Right ventricle myocardium superior (tissue), 1 donor: Measurements from ENCODE around the gene PPP1R16B. TPM values are rescaled to one million over a fixed set of nuclear protein-coding genes. Genes with fewer than 3 reads are reported as not detected.

Experiments
- ATAC-seq: fragments of 200-7000 bp; cut with Tn5 transposase; one replicate; pipeline ENCODE4 v1.9.1; 2020; ENCODE audit warnings: mild to moderate bottlenecking; ENCODE audit not compliant: poor library complexity
- DNase-seq: peaks from one replicate; pipeline ENCODE4 v3.0.0-alpha.2; 2020
- intact Hi-C: fragments of 100-400 bp; cut with DNase I; formaldehyde crosslinking; loops from one replicate; pipeline ENCODE4 v1.11.2; 2022
- total RNA-seq: library from RNA; stranded (reverse); fragmentation: NEBNext Ultra II Directional; extraction: Animal tissue kit (Norgen Biotek cat#: 25700); gene quantifications from one replicate; pipeline ENCODE4 v1.2.1, GENCODE V29; 2021
- donor health status: DM: no; HTN: yes; CAD: no; lungs with severe emphysema.

The PPP1R16B gene
- total RNA-seq, 1 donor from 2014 or later = 6.8 TPM

DNA sequence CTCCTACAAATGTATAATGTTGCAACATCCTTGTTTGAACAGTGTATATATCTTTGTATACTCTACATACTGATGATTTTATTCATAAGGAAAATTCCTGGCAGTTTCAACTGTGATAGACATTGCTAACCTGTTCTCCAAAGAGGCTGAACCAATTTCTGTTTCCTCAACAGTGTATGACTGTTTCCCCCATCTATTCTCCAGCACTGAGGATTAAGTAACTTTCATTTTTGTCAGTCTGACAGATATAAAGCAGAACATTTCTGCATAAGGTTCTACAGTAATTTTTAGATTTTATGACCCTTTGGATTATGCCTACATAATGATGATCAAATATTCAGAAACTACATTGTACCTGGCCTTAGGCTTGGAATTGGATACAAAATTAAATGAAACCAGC is 9.9 kb downstream of the PPP1R16B start:
- intact Hi-C loops = no loop called here
- DNase-seq (no peak), ATAC-seq (no peak)

DNA sequence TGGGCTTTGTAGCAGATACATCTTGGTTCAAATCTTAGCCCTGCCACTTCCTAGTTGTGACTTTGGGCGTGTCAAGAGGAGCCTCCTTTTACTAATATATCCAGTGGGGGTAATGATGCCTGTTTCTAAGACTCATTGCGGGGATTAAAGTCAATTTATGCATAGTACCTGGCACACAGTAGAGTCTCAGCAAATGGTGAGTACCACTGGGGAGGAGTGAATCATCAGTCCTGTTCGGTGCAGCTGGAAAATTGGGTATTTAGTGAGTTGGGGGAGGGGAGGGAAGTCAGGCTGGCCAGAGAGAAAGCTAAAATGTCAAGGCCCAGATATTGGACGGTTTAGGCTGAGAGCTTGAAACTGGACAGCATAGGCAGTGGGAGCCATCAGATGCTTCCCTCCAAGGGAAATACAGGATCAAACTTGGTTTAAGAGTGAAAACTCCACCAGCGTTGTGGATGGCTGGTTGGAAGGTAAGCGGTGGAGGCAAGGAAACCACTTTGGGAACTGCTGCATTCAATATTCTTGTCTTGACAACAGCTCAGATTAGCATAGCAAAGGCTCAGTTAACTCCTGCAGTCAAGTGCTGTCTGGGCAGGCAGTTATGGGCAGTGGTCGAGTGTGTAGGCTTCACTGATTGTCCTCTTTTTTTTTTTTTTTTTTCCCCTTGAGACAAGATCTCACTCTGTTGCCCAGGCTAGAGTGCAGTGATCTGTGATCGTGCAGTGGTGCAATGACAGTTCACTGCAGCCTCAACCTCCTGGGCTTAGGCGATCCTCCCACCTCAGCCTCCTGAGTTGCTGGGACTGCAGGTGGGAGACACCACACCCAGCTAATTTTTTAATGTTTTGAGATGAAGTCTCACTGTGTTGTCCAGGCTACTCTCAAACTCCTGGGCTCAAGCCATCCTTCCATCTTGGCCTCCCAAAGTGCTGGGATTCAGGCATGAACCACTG is 12.9 kb downstream of the PPP1R16B start:
- ATAC-seq = no peak
- DNase-seq = no peak
- intact Hi-C loops = no loop called here

DNA sequence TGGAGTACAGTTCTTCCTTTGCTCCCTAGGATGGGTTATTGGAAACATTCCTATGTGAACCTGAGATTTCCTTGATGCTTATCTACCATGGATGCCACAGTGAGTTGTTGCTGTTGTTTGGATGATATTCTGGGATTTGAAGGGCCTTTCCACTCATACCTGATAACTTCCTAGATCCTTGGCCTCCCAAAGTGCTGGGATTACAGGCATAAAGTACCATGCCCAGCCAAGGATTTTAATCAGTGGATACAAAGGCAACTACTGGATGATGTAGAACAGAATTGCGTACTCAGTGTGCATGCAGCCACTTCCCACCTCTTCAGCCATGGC is 20.0 kb downstream of the PPP1R16B start:
- ATAC-seq = no peak
- intact Hi-C loops = no loop called here
- DNase-seq = no peak

DNA sequence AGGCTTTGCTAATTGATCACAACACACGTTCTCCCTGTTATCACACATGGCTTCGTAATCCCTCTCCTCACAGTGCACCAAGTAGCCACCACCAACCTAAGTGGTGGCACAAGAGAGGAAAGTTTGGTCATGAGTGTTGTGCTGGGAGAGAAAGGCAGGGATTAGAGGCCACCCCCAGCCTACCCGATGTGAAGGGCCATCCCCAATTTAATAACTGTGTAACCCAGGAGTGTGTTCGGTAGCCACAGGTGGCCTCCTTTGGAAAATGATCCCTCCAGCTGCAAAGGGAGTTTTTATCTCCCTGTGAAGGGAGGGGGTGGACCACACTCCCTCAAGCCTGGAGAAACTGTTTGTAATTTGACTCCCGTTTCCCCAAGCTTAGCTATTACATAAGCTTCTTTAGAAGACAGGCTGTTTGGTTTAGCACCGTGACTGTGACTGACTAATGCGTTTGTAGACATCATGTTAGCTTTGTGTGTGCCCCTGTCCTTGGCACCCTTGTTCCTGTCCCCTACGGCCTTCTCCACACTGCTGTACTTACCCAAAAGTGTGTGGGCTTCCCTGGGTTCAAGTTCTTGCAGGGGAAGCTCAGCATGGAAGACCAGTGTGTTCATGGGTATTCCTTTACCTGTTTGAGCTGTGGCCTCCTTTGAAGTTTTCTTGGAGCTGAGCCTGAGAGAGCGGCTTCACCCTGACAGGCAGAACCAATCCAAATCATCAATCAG is 20.6 kb downstream of the PPP1R16B start:
- intact Hi-C loops = no loop called here
- no peak for DNase-seq
- no peak for ATAC-seq

DNA sequence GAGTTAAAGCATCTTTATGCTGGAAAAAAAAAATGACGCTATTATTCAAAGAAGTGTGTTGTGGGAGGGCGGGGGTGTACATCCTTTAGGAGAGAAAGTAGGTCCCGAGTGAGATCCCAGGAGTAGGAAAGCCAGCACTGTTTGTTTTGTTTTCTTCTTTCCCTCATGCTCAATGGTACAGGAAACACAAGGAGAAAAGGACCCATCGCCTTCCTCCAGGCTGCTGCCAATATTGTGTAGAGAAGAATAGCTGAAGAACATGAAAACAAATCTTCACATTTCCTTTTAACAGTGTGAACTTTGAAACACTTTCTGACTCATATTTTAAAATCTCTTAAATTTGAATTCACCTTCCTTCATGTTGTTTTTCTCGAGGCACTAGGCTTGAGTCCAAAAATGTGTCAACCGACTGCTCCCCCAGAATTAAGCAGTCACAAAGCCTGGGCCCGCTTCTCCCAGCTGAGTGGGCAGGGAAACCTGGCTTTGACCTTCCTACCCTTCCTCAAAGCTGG is 22.3 kb downstream of the PPP1R16B start:
- intact Hi-C loops = no loop called here
- DNase-seq = no peak
- ATAC-seq = no peak

DNA sequence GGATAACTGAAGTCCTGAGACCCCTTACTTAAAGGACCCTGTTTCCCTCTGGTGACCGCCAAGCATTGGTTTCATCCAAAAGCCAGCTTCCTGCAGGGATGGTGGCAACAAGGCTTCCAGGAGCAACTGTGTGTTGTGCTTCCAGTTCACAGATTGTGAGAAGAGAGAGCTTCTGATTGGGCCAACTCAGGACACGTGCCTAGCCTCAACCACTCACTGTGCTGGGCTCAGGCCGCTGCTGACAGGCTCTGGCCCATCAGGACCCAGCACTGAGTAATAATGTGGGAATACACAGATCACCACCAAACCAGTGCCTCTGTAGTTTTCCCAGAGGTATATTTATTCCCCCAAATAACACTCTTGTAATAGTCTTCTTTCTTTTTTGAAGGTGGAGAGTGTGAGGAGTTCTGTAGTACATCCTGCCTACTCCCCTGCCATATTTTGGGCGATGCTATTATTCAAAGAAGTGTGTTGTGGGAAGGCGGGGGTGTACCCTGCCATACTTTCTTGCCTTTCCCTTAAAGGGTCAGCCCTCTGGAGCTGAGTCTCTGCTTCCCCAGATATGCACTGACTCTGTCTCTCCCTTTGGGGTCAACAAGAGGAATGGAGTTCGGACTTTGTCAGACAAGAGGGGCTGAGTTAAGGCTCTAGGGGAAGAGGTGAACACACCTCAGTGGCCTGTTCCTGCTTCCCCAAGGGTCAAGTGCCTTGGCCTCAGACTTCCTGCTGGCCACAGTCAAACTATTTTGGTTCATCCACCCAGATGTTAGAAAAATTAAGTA is 23.2 kb downstream of the PPP1R16B start:
- DNase-seq (no peak), ATAC-seq (no peak)
- intact Hi-C loops = no loop called here

DNA sequence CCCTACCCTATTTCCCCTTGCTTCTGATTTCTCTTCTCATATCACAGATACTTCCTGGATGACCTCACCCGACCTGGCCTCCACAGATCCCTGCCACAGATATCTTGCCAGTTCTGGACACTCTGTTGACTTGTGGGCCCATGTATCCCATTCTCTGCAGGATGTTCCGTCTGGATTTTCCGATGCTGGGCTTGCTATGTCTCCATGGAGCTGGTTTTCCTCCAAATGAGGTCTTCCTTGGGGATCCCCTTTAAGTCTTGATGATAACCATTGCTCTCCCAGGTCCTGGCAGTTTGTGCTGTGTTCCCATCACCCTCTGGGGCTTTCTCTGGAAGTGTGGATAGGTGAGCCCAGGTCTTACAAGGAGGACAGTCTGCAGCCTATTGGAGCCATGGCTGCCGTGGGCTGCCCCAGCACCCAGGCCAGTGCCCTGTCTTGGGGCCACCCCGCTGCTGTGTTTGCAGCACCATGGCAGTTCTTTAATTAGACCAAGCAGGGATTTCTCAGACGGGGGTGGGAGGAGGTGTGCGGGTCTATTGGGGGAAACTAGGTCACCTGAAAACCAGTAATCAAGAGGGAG is 23.9 kb downstream of the PPP1R16B start:
- ATAC-seq (no peak), DNase-seq (no peak)
- intact Hi-C loops = no loop called here

DNA sequence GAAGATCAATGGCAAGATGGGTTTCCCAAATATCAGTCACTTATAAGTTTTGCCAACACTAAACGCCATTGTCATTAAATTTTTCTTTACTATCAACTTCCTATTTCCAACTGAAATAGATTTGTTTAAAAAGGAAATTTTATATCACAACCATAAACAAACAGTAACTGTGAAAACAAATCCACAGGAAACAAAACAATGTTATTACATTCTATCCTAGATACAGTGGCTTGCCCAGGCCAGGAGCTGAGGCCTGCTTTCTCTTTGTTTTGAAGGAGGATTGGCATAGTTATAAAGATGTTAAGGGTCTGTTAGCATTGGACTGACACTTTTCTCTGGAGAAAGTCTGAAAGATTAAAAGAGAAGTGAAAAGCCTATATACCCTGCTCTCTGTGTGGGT is 24.9 kb downstream of the PPP1R16B start:
- intact Hi-C loops = no loop called here
- no peak for DNase-seq
- ATAC-seq = no peak

DNA sequence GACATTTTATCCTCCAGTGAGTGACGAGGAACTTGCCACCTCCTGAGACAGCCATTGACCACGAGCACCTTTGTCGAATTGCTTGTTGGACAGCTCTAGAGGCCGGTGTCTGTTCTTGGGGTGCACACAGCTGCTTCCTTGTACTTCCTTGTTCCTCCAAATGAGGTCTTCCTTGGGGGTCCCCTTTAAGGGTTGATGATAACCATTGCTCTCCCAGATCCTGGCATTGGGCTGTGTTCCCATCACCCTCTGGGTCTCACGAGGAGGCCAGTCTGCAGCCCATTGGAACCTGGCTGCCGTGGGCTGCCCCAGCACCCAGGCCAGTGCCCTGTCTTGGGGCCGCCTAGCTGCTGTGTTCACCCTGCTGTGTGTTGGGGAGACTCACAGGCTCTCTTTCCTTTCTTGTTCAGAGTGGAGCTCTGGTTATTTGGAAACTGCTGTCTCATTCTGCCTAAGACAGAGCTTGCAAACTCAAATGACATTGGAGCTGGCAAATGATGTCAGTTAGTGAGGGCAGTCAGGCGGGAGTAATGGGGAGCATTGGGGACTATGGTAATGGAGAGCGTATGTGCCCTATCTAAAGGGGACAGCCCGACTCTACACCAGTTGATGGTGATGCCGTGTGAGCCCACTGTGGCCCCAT is 25.7 kb downstream of the PPP1R16B start:
- intact Hi-C loops = no loop called here
- ATAC-seq (no peak), DNase-seq (no peak)

DNA sequence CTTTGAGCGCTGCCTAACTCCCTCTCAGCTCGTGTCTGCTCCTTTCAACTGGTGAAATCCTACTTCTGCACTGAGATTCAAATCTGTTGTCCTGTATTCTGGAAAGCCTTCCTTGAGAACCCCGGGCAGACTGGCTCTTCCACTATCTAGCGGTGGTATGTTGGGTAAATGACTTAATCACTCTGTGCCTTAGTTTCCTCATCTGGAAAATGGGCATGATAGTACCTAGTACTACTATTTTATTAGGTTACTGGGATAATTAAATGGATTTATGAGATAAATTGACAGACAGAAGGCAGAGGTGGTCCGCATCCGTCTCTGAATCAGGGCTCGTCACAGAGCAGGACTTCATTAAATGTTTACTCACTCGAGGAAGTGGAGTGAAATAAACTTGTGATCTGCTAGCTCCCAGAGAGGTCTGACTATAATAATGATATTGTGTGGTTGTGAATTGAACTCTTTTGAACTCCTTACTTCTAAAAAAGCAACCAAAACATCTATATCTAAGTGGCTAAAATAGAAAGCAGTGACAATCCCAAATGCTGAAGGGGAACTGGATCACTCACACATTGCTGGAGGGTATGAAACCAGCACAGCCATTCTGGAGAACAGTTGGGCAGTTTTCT is 26.6 kb downstream of the PPP1R16B start:
- intact Hi-C loops = no loop called here

DNA sequence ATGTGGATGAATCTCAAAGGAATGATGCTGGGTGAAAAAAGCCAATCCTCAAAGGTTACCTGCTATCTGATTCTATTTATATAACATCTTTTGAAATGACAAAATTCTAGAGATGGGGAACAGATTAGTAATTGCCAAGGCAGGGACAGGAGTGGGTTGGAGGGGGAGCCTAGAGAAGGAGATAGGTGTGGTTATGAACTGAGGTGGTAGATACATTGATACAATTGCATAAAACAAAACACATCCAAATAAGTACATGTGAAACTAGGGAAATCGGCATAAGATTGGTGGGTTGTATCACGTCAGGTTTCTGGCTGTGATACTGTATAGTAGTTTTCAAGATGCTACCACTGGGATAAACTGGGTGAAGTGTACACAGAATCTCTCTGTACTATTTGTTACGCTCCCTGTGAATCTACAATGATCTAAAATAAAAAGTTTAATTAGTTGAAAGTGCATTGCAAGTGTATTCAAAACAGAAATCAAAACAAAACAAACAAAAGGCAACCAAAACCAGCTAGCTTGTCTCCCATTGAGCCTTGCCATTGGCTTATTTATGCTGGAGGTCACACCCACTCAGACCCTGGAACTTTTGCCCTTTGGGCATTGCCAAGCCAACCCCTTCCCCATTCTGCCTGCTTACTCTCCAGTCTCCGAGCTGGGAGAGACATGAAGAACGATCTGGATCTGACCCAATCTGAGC is 27.8 kb downstream of the PPP1R16B start:
- intact Hi-C loops = no loop called here

More for the DNA sequence above, 26.6 kb downstream of the PPP1R16B start:
- DNase-seq = no peak
- no peak for ATAC-seq

DNA sequence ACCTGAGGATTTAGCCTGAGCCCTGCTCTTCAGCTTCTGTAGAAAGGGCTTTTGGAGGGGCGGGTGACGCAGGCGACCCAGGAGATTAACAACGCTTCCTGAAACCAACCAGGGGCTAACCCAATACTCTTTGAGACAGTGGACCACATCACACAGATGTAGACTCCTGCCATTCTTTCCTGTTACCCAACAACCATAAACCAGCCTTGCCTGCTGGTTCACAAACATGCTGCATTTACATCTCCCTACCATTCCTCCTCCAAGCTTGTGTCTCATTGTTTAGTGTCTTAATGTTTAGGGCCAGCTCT is 28.3 kb downstream of the PPP1R16B start:
- intact Hi-C loops = no loop called here
- DNase-seq (no peak), ATAC-seq (no peak)

More for the DNA sequence above, 27.8 kb downstream of the PPP1R16B start:
- DNase-seq (no peak), ATAC-seq (no peak)

DNA sequence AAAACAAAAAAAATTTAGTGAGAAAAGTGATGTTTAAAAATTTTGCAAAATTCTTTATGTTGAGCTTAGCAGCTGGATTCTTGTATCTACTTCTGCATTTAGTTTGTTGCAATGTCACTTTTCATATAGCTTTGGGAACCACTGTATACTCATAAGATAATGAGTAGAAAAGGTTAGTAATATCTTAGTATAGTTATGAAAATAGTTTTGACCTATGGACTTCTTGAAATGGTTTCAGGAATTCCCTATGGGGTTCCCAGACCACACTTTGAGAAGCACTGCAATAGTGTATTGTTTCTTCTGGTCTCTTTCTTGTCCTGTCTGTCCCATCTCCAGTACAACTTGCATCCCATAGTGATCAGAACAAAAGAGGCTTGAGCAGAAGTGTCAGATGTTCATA is 29.4 kb downstream of the PPP1R16B start:
- ATAC-seq = no peak
- intact Hi-C loops = no loop called here

DNA sequence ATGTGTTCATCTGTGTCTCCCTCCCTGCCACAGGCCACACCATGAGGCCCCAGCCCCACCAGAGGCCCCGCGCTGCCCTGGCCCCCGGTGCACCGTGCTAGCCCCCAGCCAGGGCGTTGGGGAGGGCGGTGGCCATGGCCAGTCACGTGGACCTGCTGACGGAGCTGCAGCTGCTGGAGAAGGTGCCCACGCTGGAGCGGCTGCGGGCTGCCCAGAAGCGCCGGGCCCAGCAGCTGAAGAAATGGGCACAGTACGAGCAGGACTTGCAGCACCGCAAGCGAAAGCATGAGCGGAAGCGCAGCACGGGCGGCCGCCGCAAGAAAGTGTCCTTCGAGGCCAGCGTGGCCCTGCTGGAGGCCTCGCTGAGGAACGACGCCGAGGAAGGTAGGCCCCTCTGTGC is 30.3 kb downstream of the PPP1R16B start:
- intact Hi-C loops = no loop called here
- no peak for ATAC-seq
- no peak for DNase-seq

More for the DNA sequence above, 29.4 kb downstream of the PPP1R16B start:
- no peak for DNase-seq

DNA sequence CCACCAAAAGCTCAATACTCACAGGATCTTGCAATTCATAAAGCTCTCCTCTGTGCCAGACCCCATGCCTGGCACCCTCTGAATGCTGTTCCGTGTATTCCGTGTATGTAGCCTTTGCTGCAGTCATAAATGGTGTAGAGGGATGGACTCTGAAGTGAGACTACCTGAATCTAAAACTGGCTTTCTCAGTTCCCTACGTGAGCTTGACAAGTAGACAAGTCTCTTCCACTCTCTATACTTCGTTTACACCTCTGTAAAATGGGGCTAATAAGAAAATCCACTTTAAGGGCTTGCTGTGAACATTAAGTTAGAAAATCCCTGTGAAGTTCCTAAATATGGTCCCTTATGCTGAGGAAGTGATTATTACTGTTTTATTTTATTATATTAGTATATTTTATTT is 31.5 kb downstream of the PPP1R16B start:
- ATAC-seq (no peak), DNase-seq (no peak)
- intact Hi-C loops = no loop called here

DNA sequence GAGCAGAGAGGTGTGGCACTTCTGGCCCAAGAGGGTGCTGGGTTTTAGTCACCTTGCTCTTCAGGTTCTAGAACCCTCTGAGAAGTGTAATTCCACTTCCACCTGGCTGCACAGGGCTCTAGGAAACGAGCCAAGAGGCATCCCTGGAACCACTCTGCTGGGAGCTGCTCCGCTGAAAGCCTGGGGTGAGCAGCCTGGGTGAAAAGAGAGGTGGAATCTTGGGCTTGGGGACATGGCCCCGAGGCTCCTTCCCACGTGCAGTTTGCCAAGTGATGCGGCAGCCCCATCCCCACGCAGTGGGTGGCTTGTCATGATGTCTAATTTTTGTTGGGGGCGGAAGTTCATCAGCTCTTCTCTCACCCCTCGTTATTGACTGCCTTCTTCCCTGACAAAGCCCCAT is 32.8 kb downstream of the PPP1R16B start:
- intact Hi-C loops = no loop called here
- ATAC-seq (no peak), DNase-seq (no peak)

DNA sequence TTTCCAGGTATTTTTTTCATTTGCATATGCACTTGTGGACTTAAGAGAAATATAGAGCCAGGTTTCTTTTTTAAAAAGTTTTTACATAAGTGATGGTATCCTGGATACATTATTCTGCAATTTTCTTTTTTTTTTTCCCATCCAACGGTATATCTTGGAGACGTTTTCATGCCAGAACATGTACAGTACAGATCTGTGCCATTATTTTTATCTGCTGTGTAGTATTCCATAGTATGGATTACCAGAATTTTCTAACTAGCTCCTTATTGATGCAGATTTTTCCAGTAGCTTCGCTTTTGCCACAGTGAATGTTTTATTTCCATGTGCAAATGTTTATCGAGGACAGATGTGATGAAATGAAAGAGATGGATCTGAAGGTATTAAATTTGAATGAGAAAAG is 34.1 kb downstream of the PPP1R16B start:
- DNase-seq (no peak), ATAC-seq (no peak)
- intact Hi-C loops = no loop called here
